RPMI8226 (cell line): ENCODE results near the gene ICAM4.

Experiments used
- DNase-seq: peaks from one replicate; pipeline ENCODE4 v3.0.0-alpha.2; 2015

The ICAM4 gene

GRCh38 chr19:10291554-10292205 lies 4.9 kb downstream of the ICAM4 start:
- no peak for DNase-seq

- peak; percentile 54 for DNase-seq
Measured at GRCh38 chr19:10292206-10292788, 5.5 kb downstream of the ICAM4 start.

GRCh38 chr19:10292789-10293636 lies 6.3 kb downstream of the ICAM4 start:
- DNase-seq, result no peak

GRCh38 chr19:10293637-10294367 lies 7.0 kb downstream of the ICAM4 start:
- DNase-seq, result no peak

- DNase-seq, result no peak
Measured at GRCh38 chr19:10294368-10294697, 7.6 kb downstream of the ICAM4 start.

- no peak for DNase-seq
Measured at GRCh38 chr19:10295305-10295846, 8.6 kb downstream of the ICAM4 start.

- DNase-seq, result no peak
Measured at GRCh38 chr19:10295847-10296591, 9.3 kb downstream of the ICAM4 start.

GRCh38 chr19:10299545-10300458 lies 13.0 kb downstream of the ICAM4 start:
- peak; percentile 40 for DNase-seq

GRCh38 chr19:10305139-10305806 lies 18.5 kb downstream of the ICAM4 start:
- DNase-seq, result no peak

GRCh38 chr19:10306327-10306726 lies 19.6 kb downstream of the ICAM4 start:
- no peak for DNase-seq

- no peak for DNase-seq
Measured at GRCh38 chr19:10309423-10309822, 22.7 kb downstream of the ICAM4 start, which contains the start of gene ZGLP1. Gene ZGLP1 (minus strand): TSS chr19:10309815.

GRCh38 chr19:10315335-10316214 lies 28.8 kb downstream of the ICAM4 start, which contains the start of gene FDX2:
Gene FDX2 (minus strand): TSS chr19:10316015. CDS start chr19:10315996, 19 bp downstream.
- DNase-seq, result peak; percentile 92

GRCh38 chr19:10316229-10317044 lies 29.7 kb downstream of the ICAM4 start:
- DNase-seq, result no peak

GRCh38 chr19:10317045-10317856 lies 30.5 kb downstream of the ICAM4 start:
- DNase-seq, result no peak

GRCh38 chr19:10317857-10318462 lies 31.2 kb downstream of the ICAM4 start:
- DNase-seq, result no peak

- DNase-seq, result no peak
Measured at GRCh38 chr19:10318807-10319682, 32.3 kb downstream of the ICAM4 start.
